ENCODE measurements around the gene FAHD2A. TPM values are rescaled to one million over a fixed set of nuclear protein-coding genes. Genes with fewer than 3 reads are reported as not detected.

Gene FAHD2A
- total RNA-seq, 1 donor from 2014 or later: 3.7 TPM

DNA sequence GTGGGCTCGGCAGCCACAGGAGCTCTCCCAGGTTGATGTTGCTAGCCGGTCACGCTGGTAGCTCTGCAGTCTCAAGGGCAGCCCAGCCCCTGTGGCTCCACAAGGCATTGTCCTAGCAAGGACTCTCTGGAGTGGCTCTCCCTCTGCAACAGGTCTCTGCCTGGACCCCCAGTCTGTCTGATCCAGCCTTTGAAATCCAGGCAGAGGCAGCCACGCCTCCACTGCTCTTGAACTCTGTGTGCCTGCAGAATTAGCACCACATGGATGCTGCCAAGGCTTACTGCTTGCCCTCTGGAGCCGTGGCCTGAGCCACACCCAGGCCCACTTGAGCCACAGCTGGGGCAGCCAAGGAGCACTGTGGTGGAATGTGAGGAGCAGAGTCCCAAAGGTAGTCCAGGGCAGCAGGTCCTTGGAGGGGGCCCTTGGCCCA is 43.0 kb upstream of the FAHD2A start:
- no peak overlapping the region for H3K9ac ChIP-seq (ENCODE audit: low read depth in 1 of 3, low read length in 3 of 3)
- peaks cover 0 to 2% (median 0%) of the 10 kb centered on the region in 3 donors for H3K4me1 ChIP-seq (ENCODE audit: control insufficient read depth in 3 of 3, insufficient read depth in 3 of 3, low read length in 3 of 3)
- H3K9me3 ChIP-seq (ENCODE audit: control insufficient read depth in 3 of 3, low read length in 3 of 3): peaks cover 0 to 3% (median 0%) of the 10 kb centered on the region in 3 donors
- no peak overlapping the region for H3K4me3 ChIP-seq (ENCODE audit: low read length in 3 of 3)
- no peak overlapping the region for H3K27ac ChIP-seq (ENCODE audit: low read depth, low read length)
- H3K36me3 ChIP-seq (ENCODE audit: control insufficient read depth in 3 of 3, insufficient read depth in 3 of 3, low read length in 3 of 3): no peaks in the 10 kb centered on the region
- peaks cover 0 to 3% (median 2%) of the 10 kb centered on the region in 3 donors for H3K27me3 ChIP-seq (ENCODE audit: control insufficient read depth in 3 of 3, insufficient read depth in 3 of 3, low read length in 3 of 3)

DNA sequence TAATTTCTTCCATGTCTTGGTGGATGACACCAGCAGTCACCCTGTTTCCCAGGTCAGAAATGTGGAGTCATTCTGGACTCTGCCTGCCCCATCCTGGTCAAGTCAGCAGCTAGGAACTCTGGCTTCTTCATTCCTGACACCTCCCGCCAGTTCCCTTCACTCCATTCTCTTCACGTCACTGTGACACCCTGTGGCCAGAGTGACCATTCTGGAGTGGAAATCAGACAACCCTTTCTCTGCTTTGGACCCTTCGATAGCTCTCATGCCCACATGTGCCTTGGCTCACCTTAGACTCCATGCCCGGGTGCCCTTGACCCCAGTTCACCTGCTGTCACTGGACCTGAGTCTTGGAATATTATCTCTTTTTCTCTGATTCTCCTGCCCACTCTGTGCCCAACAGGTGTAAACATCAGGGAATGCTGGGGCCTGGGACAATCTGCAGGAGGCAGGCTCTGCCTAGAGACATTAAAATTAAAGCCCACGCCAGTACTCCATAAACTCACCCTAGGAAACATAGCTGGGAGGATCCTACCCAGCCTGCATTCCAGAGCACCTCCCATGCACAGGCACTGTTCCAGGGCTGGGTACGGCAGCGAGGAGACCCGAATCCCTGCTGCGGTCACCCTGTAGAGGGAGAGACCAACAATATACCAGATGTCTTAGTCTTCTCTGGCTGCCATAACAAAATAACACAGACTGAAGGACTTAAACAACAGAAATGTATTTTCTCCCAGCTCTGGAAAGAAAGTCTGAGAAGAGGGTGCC is 41.1 kb upstream of the FAHD2A start:
- Histone ChIP-seq H3K9me3 (ENCODE audit: control insufficient read depth in 3 of 3, low read length in 3 of 3) (peaks cover 0 to 3% (median 0%) of the 10 kb centered on the region in 3 donors), H3K36me3 (ENCODE audit: control insufficient read depth in 3 of 3, insufficient read depth in 3 of 3, low read length in 3 of 3) (no peaks in the 10 kb centered on the region), H3K27me3 (ENCODE audit: control insufficient read depth in 3 of 3, insufficient read depth in 3 of 3, low read length in 3 of 3) (peaks cover 0 to 3% (median 2%) of the 10 kb centered on the region in 3 donors), H3K27ac (ENCODE audit: low read depth, low read length) (no peak overlapping the region), H3K9ac (ENCODE audit: low read depth in 1 of 3, low read length in 3 of 3) (no peak overlapping the region), H3K4me1 (ENCODE audit: control insufficient read depth in 3 of 3, insufficient read depth in 3 of 3, low read length in 3 of 3) (peaks cover 0 to 2% (median 0%) of the 10 kb centered on the region in 3 donors), H3K4me3 (ENCODE audit: low read length in 3 of 3) (no peak overlapping the region)

DNA sequence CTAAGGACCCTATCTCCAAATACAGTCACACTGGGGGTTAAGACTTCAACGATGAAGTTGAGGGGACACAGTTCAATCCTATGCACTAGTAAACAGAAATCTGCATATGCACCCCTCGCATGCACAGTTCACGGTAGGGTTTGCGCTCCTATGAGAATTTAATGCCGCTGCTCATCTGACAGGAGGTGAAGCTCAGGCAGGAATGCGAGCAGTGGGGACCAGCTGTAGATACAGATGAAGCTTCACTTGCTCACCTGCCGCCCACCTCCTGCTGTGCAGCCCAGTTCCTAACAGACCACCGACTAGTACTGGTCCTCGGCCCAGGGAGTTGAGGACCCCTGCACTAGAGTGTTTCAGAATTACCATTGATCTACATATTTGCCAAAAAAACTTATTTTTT is 40.0 kb upstream of the FAHD2A start:
- Histone ChIP-seq H3K9me3 (ENCODE audit: control insufficient read depth in 3 of 3, low read length in 3 of 3) (no peaks in the 10 kb centered on the region), H3K9ac (ENCODE audit: low read depth in 1 of 3, low read length in 3 of 3) (no peak overlapping the region), H3K27me3 (ENCODE audit: control insufficient read depth in 3 of 3, insufficient read depth in 3 of 3, low read length in 3 of 3) (peaks cover 0 to 3% (median 0%) of the 10 kb centered on the region in 3 donors), H3K36me3 (ENCODE audit: control insufficient read depth in 3 of 3, insufficient read depth in 3 of 3, low read length in 3 of 3) (no peaks in the 10 kb centered on the region), H3K4me3 (ENCODE audit: low read length in 3 of 3) (no peak overlapping the region), H3K4me1 (ENCODE audit: control insufficient read depth in 3 of 3, insufficient read depth in 3 of 3, low read length in 3 of 3) (peaks cover 0 to 2% (median 0%) of the 10 kb centered on the region in 3 donors), H3K27ac (ENCODE audit: low read depth, low read length) (no peak overlapping the region)

DNA sequence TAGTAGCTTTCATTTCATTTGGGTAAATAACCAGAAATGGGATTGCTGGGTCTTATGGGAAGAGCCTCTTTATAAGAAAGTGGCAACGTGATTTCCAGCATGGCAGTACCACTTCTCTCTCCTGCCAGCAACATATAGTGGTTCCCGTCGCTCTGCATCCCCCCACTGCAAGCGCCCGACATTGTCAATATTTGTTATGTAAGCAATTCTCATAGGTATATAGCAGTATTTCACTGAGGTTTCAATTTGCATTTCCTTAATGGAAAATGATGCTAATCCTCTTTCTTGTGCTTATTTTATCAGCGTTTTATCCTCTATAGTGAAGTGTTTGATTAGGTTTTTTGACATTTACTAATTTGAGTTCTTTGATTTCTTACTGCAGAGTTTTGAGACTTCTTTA is 36.0 kb upstream of the FAHD2A start:
- Histone ChIP-seq H3K4me3 (ENCODE audit: low read length in 3 of 3) (no peak overlapping the region), H3K27me3 (ENCODE audit: control insufficient read depth in 3 of 3, insufficient read depth in 3 of 3, low read length in 3 of 3) (no peaks in the 10 kb centered on the region), H3K9me3 (ENCODE audit: control insufficient read depth in 3 of 3, low read length in 3 of 3) (no peaks in the 10 kb centered on the region), H3K4me1 (ENCODE audit: control insufficient read depth in 3 of 3, insufficient read depth in 3 of 3, low read length in 3 of 3) (no peaks in the 10 kb centered on the region), H3K27ac (ENCODE audit: low read depth, low read length) (no peak overlapping the region), H3K36me3 (ENCODE audit: control insufficient read depth in 3 of 3, insufficient read depth in 3 of 3, low read length in 3 of 3) (no peaks in the 10 kb centered on the region), H3K9ac (ENCODE audit: low read depth in 1 of 3, low read length in 3 of 3) (no peak overlapping the region)

DNA sequence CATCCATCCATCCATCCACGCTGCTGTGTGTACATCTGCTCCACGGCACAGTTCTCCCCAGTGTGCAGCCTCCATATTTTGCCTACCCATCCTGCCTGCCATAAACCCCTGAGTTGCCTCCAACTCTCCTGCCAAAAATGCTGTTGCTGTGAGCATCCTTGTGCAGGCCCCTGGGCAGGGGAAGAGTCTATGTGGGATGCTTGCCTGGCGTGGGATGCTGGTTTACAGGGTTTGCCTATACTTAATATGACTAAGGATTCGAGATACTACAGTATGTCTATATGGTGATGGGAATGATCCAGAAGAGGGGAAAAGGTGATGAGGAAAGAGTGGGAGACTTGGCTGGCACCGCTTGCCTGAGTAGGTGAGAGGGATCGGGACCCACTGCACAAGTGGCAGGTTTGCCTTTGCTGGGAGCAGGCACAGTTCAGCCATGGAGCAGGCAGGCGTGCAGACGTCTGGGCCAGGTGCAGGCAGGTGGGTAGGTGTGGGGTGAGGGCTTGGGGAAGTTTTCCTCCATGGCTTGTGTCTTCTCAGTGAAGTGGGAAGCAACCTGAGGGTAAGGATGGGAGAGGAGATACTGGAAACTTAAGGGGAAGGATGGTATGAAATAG is 30.2 kb upstream of the FAHD2A start:
- H3K27me3 ChIP-seq (ENCODE audit: control insufficient read depth in 3 of 3, insufficient read depth in 3 of 3, low read length in 3 of 3): peaks cover 0 to 5% (median 0%) of the 10 kb centered on the region in 3 donors
- H3K9ac ChIP-seq (ENCODE audit: low read depth in 1 of 3, low read length in 3 of 3): no peak overlapping the region
- H3K27ac ChIP-seq (ENCODE audit: low read depth, low read length): no peak overlapping the region
- H3K36me3 ChIP-seq (ENCODE audit: control insufficient read depth in 3 of 3, insufficient read depth in 3 of 3, low read length in 3 of 3): peaks cover 0 to under 1% (median 0%) of the 10 kb centered on the region in 3 donors
- H3K4me3 ChIP-seq (ENCODE audit: low read length in 3 of 3): no peak overlapping the region
- no peaks in the 10 kb centered on the region for H3K4me1 ChIP-seq (ENCODE audit: control insufficient read depth in 3 of 3, insufficient read depth in 3 of 3, low read length in 3 of 3)
- H3K9me3 ChIP-seq (ENCODE audit: control insufficient read depth in 3 of 3, low read length in 3 of 3): no peaks in the 10 kb centered on the region

DNA sequence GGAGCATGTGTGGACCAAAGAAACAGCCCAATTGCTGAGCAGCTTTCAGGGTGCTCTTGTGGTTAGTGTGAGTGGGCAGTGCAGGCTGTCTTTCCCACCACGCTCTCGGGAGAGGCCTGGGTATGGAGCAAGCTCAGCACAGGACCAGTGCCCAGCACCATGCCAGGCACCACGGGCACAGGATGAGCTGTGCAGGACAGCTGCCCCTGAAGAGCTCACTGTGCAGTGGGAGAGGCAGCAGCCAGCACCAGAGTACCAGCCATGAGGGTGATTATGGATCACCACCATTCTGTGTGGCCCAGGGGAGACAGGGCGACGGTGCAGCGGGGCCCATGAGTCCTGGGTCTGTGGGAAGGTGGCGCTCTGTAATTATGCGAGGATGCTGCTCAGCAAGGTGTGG is 29.7 kb upstream of the FAHD2A start:
- H3K9ac ChIP-seq (ENCODE audit: low read depth in 1 of 3, low read length in 3 of 3): no peak overlapping the region
- no peaks in the 10 kb centered on the region for H3K9me3 ChIP-seq (ENCODE audit: control insufficient read depth in 3 of 3, low read length in 3 of 3)
- H3K27me3 ChIP-seq (ENCODE audit: control insufficient read depth in 3 of 3, insufficient read depth in 3 of 3, low read length in 3 of 3): peaks cover 0 to 5% (median 0%) of the 10 kb centered on the region in 3 donors
- no peak overlapping the region for H3K27ac ChIP-seq (ENCODE audit: low read depth, low read length)
- H3K4me1 ChIP-seq (ENCODE audit: control insufficient read depth in 3 of 3, insufficient read depth in 3 of 3, low read length in 3 of 3): no peaks in the 10 kb centered on the region
- H3K36me3 ChIP-seq (ENCODE audit: control insufficient read depth in 3 of 3, insufficient read depth in 3 of 3, low read length in 3 of 3): peaks cover 0 to 4% (median 0%) of the 10 kb centered on the region in 3 donors
- H3K4me3 ChIP-seq (ENCODE audit: low read length in 3 of 3): no peak overlapping the region

DNA sequence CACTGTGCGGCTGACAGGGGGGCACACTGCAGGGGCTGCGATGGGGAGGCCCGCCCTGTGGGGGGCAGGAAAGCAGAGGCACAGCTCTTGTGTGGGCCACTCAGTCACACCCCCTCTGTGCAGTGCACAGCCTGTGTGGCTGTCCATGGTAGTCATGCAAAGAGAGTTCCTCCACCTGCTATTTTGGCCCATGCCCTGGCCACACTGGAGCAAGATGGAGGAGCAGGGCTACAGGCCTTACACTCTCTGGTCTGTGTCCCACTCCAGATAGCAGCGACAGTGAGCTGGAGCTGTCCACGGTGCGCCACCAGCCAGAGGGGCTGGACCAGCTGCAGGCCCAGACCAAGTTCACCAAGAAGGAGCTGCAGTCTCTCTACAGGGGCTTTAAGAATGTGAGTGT is 28.5 kb upstream of the FAHD2A start:
- H3K4me1 ChIP-seq (ENCODE audit: control insufficient read depth in 3 of 3, insufficient read depth in 3 of 3, low read length in 3 of 3): no peaks in the 10 kb centered on the region
- peaks cover 0 to 4% (median 0%) of the 10 kb centered on the region in 3 donors for H3K36me3 ChIP-seq (ENCODE audit: control insufficient read depth in 3 of 3, insufficient read depth in 3 of 3, low read length in 3 of 3)
- H3K27ac ChIP-seq (ENCODE audit: low read depth, low read length): no peak overlapping the region
- no peaks in the 10 kb centered on the region for H3K9me3 ChIP-seq (ENCODE audit: control insufficient read depth in 3 of 3, low read length in 3 of 3)
- no peak overlapping the region for H3K4me3 ChIP-seq (ENCODE audit: low read length in 3 of 3)
- H3K27me3 ChIP-seq (ENCODE audit: control insufficient read depth in 3 of 3, insufficient read depth in 3 of 3, low read length in 3 of 3): peaks cover 0 to 5% (median 0%) of the 10 kb centered on the region in 3 donors
- H3K9ac ChIP-seq (ENCODE audit: low read depth in 1 of 3, low read length in 3 of 3): no peak overlapping the region

DNA sequence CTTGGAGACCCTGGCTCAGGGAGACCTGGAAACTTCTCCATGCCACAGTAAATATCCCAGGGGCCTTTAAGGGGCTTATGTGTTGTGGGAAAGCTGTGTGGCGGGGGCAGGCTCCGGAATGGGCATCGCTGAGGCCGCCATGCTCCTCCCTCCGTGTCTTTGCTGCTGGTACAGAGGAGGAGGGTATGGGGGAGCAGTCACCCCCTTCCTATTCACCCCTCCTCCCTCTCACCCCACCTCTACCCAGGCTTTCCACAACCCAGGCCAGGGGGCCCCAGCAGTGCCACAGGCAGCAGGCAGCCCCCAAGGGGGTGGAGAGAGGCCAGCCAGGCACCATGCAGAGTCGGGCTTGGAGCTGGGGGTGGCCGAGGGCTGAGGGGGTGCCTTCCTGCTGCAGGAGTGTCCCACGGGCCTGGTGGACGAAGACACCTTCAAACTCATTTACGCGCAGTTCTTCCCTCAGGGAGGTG is 28.0 kb upstream of the FAHD2A start:
- Histone ChIP-seq H3K9me3 (ENCODE audit: control insufficient read depth in 3 of 3, low read length in 3 of 3) (no peaks in the 10 kb centered on the region), H3K9ac (ENCODE audit: low read depth in 1 of 3, low read length in 3 of 3) (no peak overlapping the region)

DNA sequence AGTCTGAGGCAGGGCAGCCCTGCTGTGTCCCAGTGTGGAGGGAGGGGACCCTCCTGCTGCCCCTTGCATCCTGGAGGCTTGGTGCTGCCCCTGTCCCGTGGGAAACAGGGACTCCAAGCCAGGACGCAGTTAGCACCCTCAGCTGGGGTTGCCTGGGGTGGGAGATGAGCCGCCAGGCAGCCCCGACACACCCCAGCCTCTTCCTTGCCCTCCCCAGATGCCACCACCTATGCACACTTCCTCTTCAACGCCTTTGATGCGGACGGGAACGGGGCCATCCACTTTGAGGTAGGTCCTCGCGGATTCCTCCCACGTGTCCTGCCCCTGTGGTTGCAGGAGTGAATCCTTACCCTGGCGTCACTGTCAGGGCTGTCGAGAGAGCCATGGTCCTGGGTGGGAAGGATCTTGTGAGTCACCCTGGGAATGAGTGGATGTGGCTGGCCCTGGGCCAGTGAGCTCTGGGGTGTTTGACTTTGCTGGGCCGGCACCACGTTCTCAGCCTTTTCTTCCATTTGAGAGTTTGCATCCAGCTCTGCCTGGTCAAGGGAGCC is 27.5 kb upstream of the FAHD2A start:
- Histone ChIP-seq H3K9me3 (ENCODE audit: control insufficient read depth in 3 of 3, low read length in 3 of 3) (no peaks in the 10 kb centered on the region), H3K27ac (ENCODE audit: low read depth, low read length) (no peak overlapping the region), H3K27me3 (ENCODE audit: control insufficient read depth in 3 of 3, insufficient read depth in 3 of 3, low read length in 3 of 3) (peaks cover 0 to 5% (median 0%) of the 10 kb centered on the region in 3 donors), H3K4me1 (ENCODE audit: control insufficient read depth in 3 of 3, insufficient read depth in 3 of 3, low read length in 3 of 3) (no peaks in the 10 kb centered on the region), H3K4me3 (ENCODE audit: low read length in 3 of 3) (no peak overlapping the region), H3K9ac (ENCODE audit: low read depth in 1 of 3, low read length in 3 of 3) (no peak overlapping the region), H3K36me3 (ENCODE audit: control insufficient read depth in 3 of 3, insufficient read depth in 3 of 3, low read length in 3 of 3) (peaks cover 0 to 4% (median 0%) of the 10 kb centered on the region in 3 donors)

More for the DNA sequence above, 28.0 kb upstream of the FAHD2A start:
- H3K27ac ChIP-seq (ENCODE audit: low read depth, low read length): no peak overlapping the region
- H3K27me3 ChIP-seq (ENCODE audit: control insufficient read depth in 3 of 3, insufficient read depth in 3 of 3, low read length in 3 of 3): peaks cover 0 to 5% (median 0%) of the 10 kb centered on the region in 3 donors
- H3K4me1 ChIP-seq (ENCODE audit: control insufficient read depth in 3 of 3, insufficient read depth in 3 of 3, low read length in 3 of 3): no peaks in the 10 kb centered on the region
- H3K4me3 ChIP-seq (ENCODE audit: low read length in 3 of 3): no peak overlapping the region
- H3K36me3 ChIP-seq (ENCODE audit: control insufficient read depth in 3 of 3, insufficient read depth in 3 of 3, low read length in 3 of 3): peaks cover 0 to 4% (median 0%) of the 10 kb centered on the region in 3 donors
